ENCODE measurements around the gene PRR29.

Gene PRR29

DNA sequence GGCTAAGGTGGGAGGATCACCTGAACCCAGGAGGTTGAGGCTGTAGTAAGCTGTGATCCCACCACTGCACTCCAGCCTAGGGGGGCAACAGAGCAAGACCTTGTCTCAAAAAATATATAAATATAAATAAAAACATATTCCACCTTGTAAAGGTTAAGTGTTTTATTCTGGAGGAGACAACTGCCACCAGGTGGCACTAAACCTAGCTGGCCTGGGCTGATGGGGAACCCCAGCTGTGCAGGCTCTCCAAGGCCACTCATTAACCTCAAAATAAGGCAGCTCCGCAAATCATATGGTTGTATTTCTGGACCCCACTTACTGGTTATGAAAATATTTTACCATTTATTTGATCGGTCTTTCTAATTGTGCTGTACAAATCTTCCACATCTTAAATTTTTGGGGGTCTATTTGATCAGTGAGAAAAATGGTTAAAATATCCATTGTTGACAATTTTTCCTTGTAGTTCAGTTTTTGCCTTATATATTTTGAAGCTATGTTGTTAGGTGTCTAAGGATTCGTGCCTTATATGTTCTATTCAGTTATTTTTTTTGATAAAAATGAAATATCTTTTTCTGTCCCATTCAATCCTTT lies 30.8 kb downstream of the PRR29 start:
- TF ChIP-seq, protein P1, sequence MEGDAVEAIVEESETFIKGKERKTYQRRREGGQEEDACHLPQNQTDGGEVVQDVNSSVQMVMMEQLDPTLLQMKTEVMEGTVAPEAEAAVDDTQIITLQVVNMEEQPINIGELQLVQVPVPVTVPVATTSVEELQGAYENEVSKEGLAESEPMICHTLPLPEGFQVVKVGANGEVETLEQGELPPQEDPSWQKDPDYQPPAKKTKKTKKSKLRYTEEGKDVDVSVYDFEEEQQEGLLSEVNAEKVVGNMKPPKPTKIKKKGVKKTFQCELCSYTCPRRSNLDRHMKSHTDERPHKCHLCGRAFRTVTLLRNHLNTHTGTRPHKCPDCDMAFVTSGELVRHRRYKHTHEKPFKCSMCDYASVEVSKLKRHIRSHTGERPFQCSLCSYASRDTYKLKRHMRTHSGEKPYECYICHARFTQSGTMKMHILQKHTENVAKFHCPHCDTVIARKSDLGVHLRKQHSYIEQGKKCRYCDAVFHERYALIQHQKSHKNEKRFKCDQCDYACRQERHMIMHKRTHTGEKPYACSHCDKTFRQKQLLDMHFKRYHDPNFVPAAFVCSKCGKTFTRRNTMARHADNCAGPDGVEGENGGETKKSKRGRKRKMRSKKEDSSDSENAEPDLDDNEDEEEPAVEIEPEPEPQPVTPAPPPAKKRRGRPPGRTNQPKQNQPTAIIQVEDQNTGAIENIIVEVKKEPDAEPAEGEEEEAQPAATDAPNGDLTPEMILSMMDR (IDR thresholded peaks at IDR 0.05; ENCODE audit: borderline replicate concordance, control extremely low read depth, extremely low read depth, insufficient read depth, missing control alignments): peak; percentile 56
- in situ Hi-C loops (cut with MboI; ENCODE audit: low sequenced_read_pairs, unreplicated experiment): loop anchor here (10.0 kb wide), 1 partner anchor 114 kb away; the partner anchor contains the start of genes CSHL1 and GH1
- DNase-seq (ENCODE audit: low spot score): peak; percentile 75

- TF ChIP-seq, protein P1 (IDR thresholded peaks at IDR 0.05; ENCODE audit: borderline replicate concordance, control extremely low read depth, extremely low read depth, insufficient read depth, missing control alignments): no peak
- DNase-seq (ENCODE audit: low spot score): no peak
- in situ Hi-C loops (cut with MboI; ENCODE audit: low sequenced_read_pairs, unreplicated experiment): no loop called here
Measured at GRCh38 chr17:64032081-64032480, 33.9 kb downstream of the PRR29 start.

DNA sequence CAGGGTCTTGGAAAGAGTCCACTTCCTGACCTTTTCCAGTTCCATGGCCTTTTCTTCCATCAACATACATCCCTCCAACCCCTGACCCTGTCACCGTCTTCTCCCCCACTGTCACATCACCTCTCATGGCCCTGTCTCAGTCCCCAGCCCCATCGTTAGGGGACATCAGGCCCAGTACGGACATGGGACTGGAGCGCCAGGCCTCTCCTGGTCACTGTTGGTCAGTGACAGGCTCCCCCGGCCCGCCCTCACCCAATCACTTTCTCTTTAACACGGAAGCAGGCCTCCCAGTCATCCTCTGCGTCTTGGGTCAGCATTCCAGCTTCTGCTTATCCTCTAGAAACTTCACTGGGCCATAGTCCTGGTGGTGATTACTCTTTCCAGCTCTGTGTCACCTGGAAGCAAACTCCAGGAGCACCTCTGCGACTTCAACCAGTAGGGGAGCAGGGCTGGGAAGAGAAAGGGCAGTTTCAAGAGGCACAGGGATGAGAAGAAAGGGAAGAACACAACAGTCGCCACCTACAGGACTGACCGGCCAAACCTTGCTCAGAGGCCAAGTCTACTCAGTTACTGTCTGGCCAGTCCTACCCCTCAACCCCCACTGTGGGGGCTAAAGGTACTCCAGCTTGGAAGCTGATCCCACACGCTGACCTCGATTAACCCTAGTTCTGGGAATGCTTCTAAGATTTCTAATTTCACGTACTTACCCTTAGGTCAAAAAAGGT lies 38.2 kb downstream of the PRR29 start:
- TF ChIP-seq, protein P1 (IDR thresholded peaks at IDR 0.05; ENCODE audit: borderline replicate concordance, control extremely low read depth, extremely low read depth, insufficient read depth, missing control alignments): no peak
- no peak for DNase-seq (ENCODE audit: low spot score)
- in situ Hi-C loops (cut with MboI; ENCODE audit: low sequenced_read_pairs, unreplicated experiment): no loop called here

GRCh38 chr17:64037180-64037579 lies 39.0 kb downstream of the PRR29 start:
- DNase-seq (ENCODE audit: low spot score): no peak
- in situ Hi-C loops (cut with MboI; ENCODE audit: low sequenced_read_pairs, unreplicated experiment): no loop called here
- TF ChIP-seq, protein P1 (IDR thresholded peaks at IDR 0.05; ENCODE audit: borderline replicate concordance, control extremely low read depth, extremely low read depth, insufficient read depth, missing control alignments): no peak

GRCh38 chr17:64037802-64038201 lies 39.7 kb downstream of the PRR29 start:
- no peak for DNase-seq (ENCODE audit: low spot score)
- in situ Hi-C loops (cut with MboI; ENCODE audit: low sequenced_read_pairs, unreplicated experiment): no loop called here
- TF ChIP-seq, protein P1 (IDR thresholded peaks at IDR 0.05; ENCODE audit: borderline replicate concordance, control extremely low read depth, extremely low read depth, insufficient read depth, missing control alignments): no peak

GRCh38 chr17:64038331-64039105 lies 40.4 kb downstream of the PRR29 start:
- in situ Hi-C loops (cut with MboI; ENCODE audit: low sequenced_read_pairs, unreplicated experiment): no loop called here
- TF ChIP-seq, protein P1 (IDR thresholded peaks at IDR 0.05; ENCODE audit: borderline replicate concordance, control extremely low read depth, extremely low read depth, insufficient read depth, missing control alignments): no peak
- no peak for DNase-seq (ENCODE audit: low spot score)
